ENCODE measurements around the gene CALD1.

Gene CALD1

GRCh38 chr7:134832367-134832766 is 52.9 kb downstream of the CALD1 start:
- DNase-seq (ENCODE audit: low spot score), result no peak
- TF ChIP-seq CTCF (IDR thresholded peaks at IDR 0.05; ENCODE audit: extremely low read depth, missing control alignments), result no peak

- no peak for TF ChIP-seq CTCF (IDR thresholded peaks at IDR 0.05; ENCODE audit: extremely low read depth, missing control alignments)
- no peak for DNase-seq (ENCODE audit: low spot score)
Observed at GRCh38 chr7:134834689-134835462, 55.4 kb downstream of the CALD1 start.

GRCh38 chr7:134835463-134835823 is 56.0 kb downstream of the CALD1 start:
- DNase-seq (ENCODE audit: low spot score), result no peak
- no peak for TF ChIP-seq CTCF (IDR thresholded peaks at IDR 0.05; ENCODE audit: extremely low read depth, missing control alignments)

GRCh38 chr7:134836447-134836846 is 57.0 kb downstream of the CALD1 start:
- no peak for DNase-seq (ENCODE audit: low spot score)
- no peak for TF ChIP-seq CTCF (IDR thresholded peaks at IDR 0.05; ENCODE audit: extremely low read depth, missing control alignments)

- no peak for DNase-seq (ENCODE audit: low spot score)
- TF ChIP-seq CTCF (IDR thresholded peaks at IDR 0.05; ENCODE audit: extremely low read depth, missing control alignments), result no peak
Observed at GRCh38 chr7:134839298-134839697, 59.9 kb downstream of the CALD1 start.

GRCh38 chr7:134842062-134842461 is 62.6 kb downstream of the CALD1 start:
- no peak for TF ChIP-seq CTCF (IDR thresholded peaks at IDR 0.05; ENCODE audit: extremely low read depth, missing control alignments)
- no peak for DNase-seq (ENCODE audit: low spot score)

- no peak for TF ChIP-seq CTCF (IDR thresholded peaks at IDR 0.05; ENCODE audit: extremely low read depth, missing control alignments)
- DNase-seq (ENCODE audit: low spot score), result no peak
Observed at GRCh38 chr7:134842886-134843430, 63.5 kb downstream of the CALD1 start.

Measured in GM20000 (cell line).